Neural progenitor cell (in vitro differentiated cells): ENCODE data around the gene TMEM184A. TPM values are rescaled to one million over a fixed set of nuclear protein-coding genes. Genes with fewer than 3 reads are reported as not detected.

Experiments
- DNase-seq: peaks from one replicate; pipeline ENCODE4 v3.0.0-alpha.2; 2016; ENCODE audit warnings: low spot score
- H2AFZ ChIP-seq: fragments of 200-600 bp; sonication (generic); replicated peaks from 2 replicates; pipeline ENCODE4 v1.6.1; 2016; ENCODE audit warnings: antibody characterized with exemption
- H3F3A ChIP-seq: fragments of 200-600 bp; sonication (generic); 2 replicates; pipeline ENCODE4 v1.6.1; 2016; ENCODE audit warnings: antibody characterized with exemption, low read depth
- H3K27ac ChIP-seq: fragments of 200-600 bp; sonication (generic); 2 replicates; pipeline ENCODE4 v1.5.1; 2016; ENCODE audit warnings: mild to moderate bottlenecking
- H3K27me3 ChIP-seq: fragments of 200-600 bp; sonication (generic); 2 replicates; pipeline ENCODE4 v1.6.1; 2016; ENCODE audit warnings: mild to moderate bottlenecking, moderate library complexity
- H3K36me3 ChIP-seq: fragments of 200-600 bp; sonication (generic); 2 replicates; pipeline ENCODE4 v1.5.1; 2016
- H3K4me1 ChIP-seq: fragments of 200-600 bp; sonication (generic); 2 replicates; pipeline ENCODE4 v1.6.1; 2016; ENCODE audit warnings: mixed run types
- H3K4me2 ChIP-seq: fragments of 200-600 bp; sonication (generic); 2 replicates; pipeline ENCODE4 v1.6.1; 2016
- H3K4me3 ChIP-seq: fragments of 200-600 bp; sonication (generic); 2 replicates; pipeline ENCODE4 v1.5.1; 2016
- H3K79me2 ChIP-seq: fragments of 200-600 bp; sonication (generic); 2 replicates; pipeline ENCODE4 v1.6.1; 2016; ENCODE audit warnings: low read depth
- H3K9ac ChIP-seq: fragments of 200-600 bp; sonication (generic); 2 replicates; pipeline ENCODE4 v1.6.1; 2016
- H3K9me3 ChIP-seq: fragments of 200-600 bp; sonication (generic); 2 replicates; pipeline ENCODE4 v1.5.1; 2016; ENCODE audit warnings: low read depth
- H4K20me1 ChIP-seq: fragments of 200-600 bp; sonication (generic); 2 replicates; pipeline ENCODE4 v1.6.1; 2016; ENCODE audit warnings: low read depth
- H3K27ac Mint-ChIP-seq: 3 replicates; pipeline ENCODE4 v1.8.0; 2021; ENCODE audit warnings: mixed read lengths
- H3K27me3 Mint-ChIP-seq: 2 replicates; pipeline ENCODE4 v1.8.0; 2022; ENCODE audit warnings: low read depth, mild to moderate bottlenecking, inconsistent platforms, moderate library complexity, mixed read lengths; ENCODE audit not compliant: insufficient read depth
- H3K36me3 Mint-ChIP-seq: 3 replicates; pipeline ENCODE4 v1.8.0; 2021; ENCODE audit warnings: mixed read lengths
- H3K4me1 Mint-ChIP-seq: 3 replicates; pipeline ENCODE4 v1.8.0; 2021; ENCODE audit warnings: mixed read lengths
- H3K4me3 Mint-ChIP-seq: 3 replicates; pipeline ENCODE4 v1.8.0; 2021; ENCODE audit warnings: mild to moderate bottlenecking, moderate library complexity, mixed read lengths
- H3K9me3 Mint-ChIP-seq: 3 replicates; pipeline ENCODE4 v1.8.0; 2020; ENCODE audit warnings: mixed read lengths
- CTCF ChIP-seq: fragments of 200-600 bp; sonication (generic); IDR thresholded peaks from 2 replicates; pipeline ENCODE4 v1.5.1; 2017; ENCODE audit warnings: antibody characterized with exemption, mild to moderate bottlenecking
- EZH2 ChIP-seq: fragments of 200-600 bp; sonication (generic); IDR thresholded peaks from 2 replicates; pipeline ENCODE4 v1.6.1; 2017; ENCODE audit warnings: antibody characterized with exemption, mild to moderate bottlenecking, moderate library complexity
- EZH2phosphoT487 ChIP-seq: fragments of 200-600 bp; sonication (generic); IDR thresholded peaks from 2 replicates; pipeline ENCODE4 v1.6.1; 2017; ENCODE audit warnings: antibody characterized with exemption
- total RNA-seq: library from RNA; depleted of rRNA; stranded (reverse); fragments of >200 nt; gene quantifications from 2 replicates; pipeline ENCODE4 v1.2.3, GENCODE V29; 2015; ENCODE audit warnings: low replicate concordance

The TMEM184A gene
- total RNA-seq, 1 donor from 2014 or later = 0.17 TPM

GRCh38 chr7:1550846-1551155 lies 5.2 kb downstream of the TMEM184A start:
- Histone ChIP-seq H3K9ac (no peak overlapping the region), H3K79me2 (no peaks in the 10 kb centered on the region), H2AFZ (no peak overlapping the region), H3K4me1 (peaks cover 5% of the 10 kb centered on the region), H3K4me2 (no peak overlapping the region), H3K27me3 (no peaks in the 10 kb centered on the region), H3K4me3 (no peak overlapping the region), H3F3A (no peaks in the 10 kb centered on the region), H4K20me1 (no peaks in the 10 kb centered on the region), H3K36me3 (no peaks in the 10 kb centered on the region), H3K9me3 (no peaks in the 10 kb centered on the region), H3K27ac (no peak overlapping the region)
- Mint-ChIP-seq H3K27ac (no peak overlapping the region), H3K36me3 (no peaks in the 10 kb centered on the region), H3K4me3 (no peak overlapping the region), H3K27me3 (peaks cover 3% of the 10 kb centered on the region), H3K4me1 (peaks cover 5% of the 10 kb centered on the region), H3K9me3 (no peaks in the 10 kb centered on the region)
- no peak for DNase-seq
- no peak for TF ChIP-seq EZH2

GRCh38 chr7:1550005-1550845 lies 5.8 kb downstream of the TMEM184A start:
- H3K4me2 ChIP-seq = no peak overlapping the region
- no peak overlapping the region for H3K4me3 Mint-ChIP-seq
- no peaks in the 10 kb centered on the region for H3K36me3 Mint-ChIP-seq
- H3K27me3 Mint-ChIP-seq = peaks cover 3% of the 10 kb centered on the region
- no peaks in the 10 kb centered on the region for H3K36me3 ChIP-seq
- peaks cover 3% of the 10 kb centered on the region for H3K4me1 ChIP-seq
- TF ChIP-seq EZH2 = no peak
- no peak for TF ChIP-seq EZH2phosphoT487
- TF ChIP-seq CTCF = no peak
- no peaks in the 10 kb centered on the region for H3K27me3 ChIP-seq
- H3K9ac ChIP-seq = no peak overlapping the region
- H4K20me1 ChIP-seq = no peaks in the 10 kb centered on the region
- no peaks in the 10 kb centered on the region for H3F3A ChIP-seq
- no peak overlapping the region for H2AFZ ChIP-seq
- DNase-seq = no peak
- H3K9me3 ChIP-seq = no peaks in the 10 kb centered on the region
- H3K79me2 ChIP-seq = no peaks in the 10 kb centered on the region
- no peak overlapping the region for H3K27ac Mint-ChIP-seq
- no peaks in the 10 kb centered on the region for H3K9me3 Mint-ChIP-seq
- peaks cover 5% of the 10 kb centered on the region for H3K4me1 Mint-ChIP-seq
- H3K27ac ChIP-seq = no peak overlapping the region
- H3K4me3 ChIP-seq = no peak overlapping the region

GRCh38 chr7:1549357-1550004 lies 6.5 kb downstream of the TMEM184A start:
- no peaks in the 10 kb centered on the region for H3K9me3 Mint-ChIP-seq
- TF ChIP-seq EZH2phosphoT487 (no peak), CTCF (no peak), EZH2 (no peak)
- Histone ChIP-seq H3K9ac (no peak overlapping the region), H4K20me1 (no peaks in the 10 kb centered on the region), H3K4me3 (no peak overlapping the region), H3K27me3 (no peaks in the 10 kb centered on the region), H3K9me3 (no peaks in the 10 kb centered on the region), H3K4me2 (no peak overlapping the region), H3F3A (no peaks in the 10 kb centered on the region), H2AFZ (no peak overlapping the region), H3K27ac (no peak overlapping the region), H3K36me3 (no peaks in the 10 kb centered on the region), H3K79me2 (no peaks in the 10 kb centered on the region), H3K4me1 (no peaks in the 10 kb centered on the region)
- peak overlapping the region; percentile 58 for H3K4me3 Mint-ChIP-seq
- no peak for DNase-seq
- peaks cover 5% of the 10 kb centered on the region for H3K4me1 Mint-ChIP-seq
- peaks cover 3% of the 10 kb centered on the region for H3K27me3 Mint-ChIP-seq
- H3K27ac Mint-ChIP-seq = no peak overlapping the region
- no peaks in the 10 kb centered on the region for H3K36me3 Mint-ChIP-seq

- Mint-ChIP-seq H3K27me3 (peaks cover 3% of the 10 kb centered on the region), H3K9me3 (no peaks in the 10 kb centered on the region), H3K27ac (peak overlapping the region; percentile 72), H3K4me3 (peak overlapping the region; percentile 58), H3K4me1 (peaks cover 5% of the 10 kb centered on the region), H3K36me3 (no peaks in the 10 kb centered on the region)
- H3K4me2 ChIP-seq = no peak overlapping the region
- H3K36me3 ChIP-seq = no peaks in the 10 kb centered on the region
- no peak overlapping the region for H2AFZ ChIP-seq
- H3K4me1 ChIP-seq = no peaks in the 10 kb centered on the region
- H3K27me3 ChIP-seq = no peaks in the 10 kb centered on the region
- no peak overlapping the region for H3K9ac ChIP-seq
- no peaks in the 10 kb centered on the region for H3K9me3 ChIP-seq
- no peak for TF ChIP-seq EZH2
- H3K27ac ChIP-seq = no peak overlapping the region
- no peaks in the 10 kb centered on the region for H4K20me1 ChIP-seq
- H3K4me3 ChIP-seq = no peak overlapping the region
- H3K79me2 ChIP-seq = no peaks in the 10 kb centered on the region
- H3F3A ChIP-seq = no peaks in the 10 kb centered on the region
- no peak for DNase-seq
Observed at GRCh38 chr7:1548944-1549343, 7.1 kb downstream of the TMEM184A start.
